DND-41 (cell line): ENCODE results near the gene PRKRA.

Experiments used
- ATAC-seq: fragments of 200-7000 bp; cut with Tn5 transposase; 3 replicates; pipeline ENCODE4 v1.9.1; 2021; ENCODE audit warnings: low read depth; ENCODE audit not compliant: insufficient read depth
- DNase-seq: peaks from one replicate; pipeline ENCODE4 v3.0.0-alpha.2; 2020
- H2AFZ ChIP-seq: 2 replicates; pipeline ENCODE4 v1.6.0; 2012; ENCODE audit warnings: low read depth, low read length
- H3K27ac ChIP-seq: 2 replicates; pipeline ENCODE4 v1.5.1; 2012; ENCODE audit warnings: low read length, inconsistent platforms
- H3K27me3 ChIP-seq: fragments of 200-600 bp; sonication (generic); 2 replicates; pipeline ENCODE4 v1.6.0; 2012; ENCODE audit warnings: low read length, mild to moderate bottlenecking, inconsistent platforms; ENCODE audit not compliant: insufficient read depth, poor library complexity
- H3K36me3 ChIP-seq: 2 replicates; pipeline ENCODE4 v1.5.1; 2012; ENCODE audit warnings: low read length, inconsistent platforms; ENCODE audit not compliant: insufficient read depth
- H3K4me1 ChIP-seq: 2 replicates; pipeline ENCODE4 v1.5.1; 2012; ENCODE audit warnings: mild to moderate bottlenecking, low read length; ENCODE audit not compliant: insufficient read depth
- H3K4me2 ChIP-seq: 2 replicates; pipeline ENCODE4 v1.6.0; 2012; ENCODE audit warnings: mild to moderate bottlenecking, moderate library complexity, low read length, inconsistent platforms; ENCODE audit not compliant: insufficient read depth
- H3K4me3 ChIP-seq, 2 experiments: fragments of 200-600 bp in 1 of 2; shearing (Covaris generic) in 1 of 2; 2 replicates each; pipeline ENCODE4 v1.5.1; 2012 to 2016; ENCODE audit warnings: inconsistent platforms in 2 of 2, low read length in 2 of 2, mild to moderate bottlenecking in 2 of 2, low read depth in 1 of 2, moderate library complexity in 1 of 2
- H3K79me2 ChIP-seq: 2 replicates; pipeline ENCODE4 v1.6.0; 2012; ENCODE audit warnings: low read length, inconsistent platforms; ENCODE audit not compliant: insufficient read depth
- H3K9ac ChIP-seq: 2 replicates; pipeline ENCODE4 v1.6.0; 2012; ENCODE audit warnings: low read depth, mild to moderate bottlenecking, inconsistent platforms, low read length, moderate library complexity
- H3K9me3 ChIP-seq: 2 replicates; pipeline ENCODE4 v1.5.1; 2012; ENCODE audit warnings: low read length, moderate library complexity, mild to moderate bottlenecking, inconsistent platforms; ENCODE audit not compliant: insufficient read depth, severe bottlenecking
- H4K20me1 ChIP-seq: 2 replicates; pipeline ENCODE4 v1.6.0; 2012; ENCODE audit warnings: low read length; ENCODE audit not compliant: insufficient read depth
- EZH2 ChIP-seq: IDR thresholded peaks from 3 replicates; pipeline ENCODE4 v1.6.1; 2012; ENCODE audit warnings: borderline replicate concordance, low read depth, mild to moderate bottlenecking, moderate library complexity, low read length, inconsistent platforms; ENCODE audit not compliant: severe bottlenecking
- TF ChIP-seq, protein P1 (sequence below): IDR thresholded peaks from 2 replicates; pipeline ENCODE4 v1.5.1; 2012; ENCODE audit warnings: borderline replicate concordance, low read length, moderate library complexity, mild to moderate bottlenecking; ENCODE audit not compliant: poor library complexity, severe bottlenecking; ENCODE audit errors: extremely low read depth

Gene PRKRA

DNA sequence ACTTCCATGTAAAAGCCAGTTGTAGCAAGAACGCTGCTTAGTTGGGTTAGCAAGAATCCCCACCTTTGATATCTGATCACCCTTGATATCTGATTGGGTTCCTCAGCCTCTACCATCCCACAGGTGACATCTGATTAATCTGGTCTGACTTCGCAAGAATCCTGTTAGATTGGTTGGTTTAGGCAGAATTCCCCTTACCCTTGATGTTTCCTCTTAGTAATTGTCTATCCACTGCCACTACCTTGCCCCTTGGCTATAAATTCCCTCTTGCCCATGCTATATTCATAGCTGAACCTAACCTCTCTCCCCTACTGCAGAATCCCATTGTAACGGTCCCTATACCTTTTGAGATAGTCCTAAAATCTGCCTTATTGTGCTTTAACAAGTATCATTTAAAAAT, 33.1 kb downstream of the PRKRA start:
- Histone ChIP-seq H3K4me3 (no peak overlapping the region), H3K27ac (no peak overlapping the region), H3K4me1 (peaks cover 21% of the 10 kb centered on the region)

DNA sequence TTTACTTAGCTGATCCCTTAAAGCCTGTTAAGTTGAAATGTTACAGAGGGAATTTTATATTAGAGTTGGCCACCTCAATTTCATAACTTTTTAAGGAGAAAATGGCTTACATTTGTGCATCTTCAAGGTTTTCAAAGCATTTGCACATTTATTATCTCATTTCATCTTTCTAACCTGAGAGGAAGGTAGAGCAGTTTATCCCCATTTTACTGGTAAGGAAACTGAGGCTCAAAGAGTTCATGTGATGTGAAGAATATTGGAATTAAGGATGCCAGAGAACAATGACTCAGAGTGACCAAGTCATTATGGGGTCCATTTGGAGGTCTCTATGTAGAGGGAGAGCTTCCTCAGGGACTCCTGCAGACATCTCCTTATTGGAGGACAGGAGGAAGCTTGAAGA, 35.0 kb downstream of the PRKRA start:
- Histone ChIP-seq H4K20me1 (no peaks in the 10 kb centered on the region), H3K36me3 (peaks cover 26% of the 10 kb centered on the region; the same call in 1 of the 2 replicates), H3K4me1 (peaks cover 25% of the 10 kb centered on the region), H3K9ac (no peak overlapping the region; the same call in 1 of the 2 replicates), H2AFZ (no peak overlapping the region), H3K9me3 (no peaks in the 10 kb centered on the region), H3K4me3 (no peak overlapping the region), H3K4me2 (peak overlapping the region; percentile 60; the same call in 1 of the 2 replicates), H3K79me2 (peaks cover 47% of the 10 kb centered on the region), H3K27ac (no peak overlapping the region), H3K27me3 (no peaks in the 10 kb centered on the region)
- DNase-seq (no peak), ATAC-seq (no peak)
- TF ChIP-seq, protein P1, sequence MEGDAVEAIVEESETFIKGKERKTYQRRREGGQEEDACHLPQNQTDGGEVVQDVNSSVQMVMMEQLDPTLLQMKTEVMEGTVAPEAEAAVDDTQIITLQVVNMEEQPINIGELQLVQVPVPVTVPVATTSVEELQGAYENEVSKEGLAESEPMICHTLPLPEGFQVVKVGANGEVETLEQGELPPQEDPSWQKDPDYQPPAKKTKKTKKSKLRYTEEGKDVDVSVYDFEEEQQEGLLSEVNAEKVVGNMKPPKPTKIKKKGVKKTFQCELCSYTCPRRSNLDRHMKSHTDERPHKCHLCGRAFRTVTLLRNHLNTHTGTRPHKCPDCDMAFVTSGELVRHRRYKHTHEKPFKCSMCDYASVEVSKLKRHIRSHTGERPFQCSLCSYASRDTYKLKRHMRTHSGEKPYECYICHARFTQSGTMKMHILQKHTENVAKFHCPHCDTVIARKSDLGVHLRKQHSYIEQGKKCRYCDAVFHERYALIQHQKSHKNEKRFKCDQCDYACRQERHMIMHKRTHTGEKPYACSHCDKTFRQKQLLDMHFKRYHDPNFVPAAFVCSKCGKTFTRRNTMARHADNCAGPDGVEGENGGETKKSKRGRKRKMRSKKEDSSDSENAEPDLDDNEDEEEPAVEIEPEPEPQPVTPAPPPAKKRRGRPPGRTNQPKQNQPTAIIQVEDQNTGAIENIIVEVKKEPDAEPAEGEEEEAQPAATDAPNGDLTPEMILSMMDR = no peak
- no peak for TF ChIP-seq EZH2

More for the DNA sequence above, 33.1 kb downstream of the PRKRA start:
- DNase-seq (no peak), ATAC-seq (no peak)
- Histone ChIP-seq H3K27me3 (no peaks in the 10 kb centered on the region), H3K79me2 (peaks cover 60% of the 10 kb centered on the region), H3K36me3 (peaks cover 44% of the 10 kb centered on the region), H3K4me2 (no peak overlapping the region), H3K9ac (no peak overlapping the region), H2AFZ (no peak overlapping the region), H4K20me1 (peaks cover 2% of the 10 kb centered on the region; the same call in 1 of the 2 replicates), H3K9me3 (no peaks in the 10 kb centered on the region)
- TF ChIP-seq EZH2 = no peak
- TF ChIP-seq, protein P1 = no peak

GRCh38 chr2:178414266-178415247, 36.4 kb downstream of the PRKRA start:
- no peaks in the 10 kb centered on the region for H4K20me1 ChIP-seq
- peak overlapping the region; percentile 78 for H2AFZ ChIP-seq
- H3K4me3 ChIP-seq = peak overlapping the region; percentile 67 to 80
- peaks cover 1% of the 10 kb centered on the region for H3K27me3 ChIP-seq
- TF ChIP-seq EZH2 = no peak
- TF ChIP-seq, protein P1 = peak; percentile 91
- peaks cover 16% of the 10 kb centered on the region; the same call in 1 of the 2 replicates for H3K36me3 ChIP-seq
- ATAC-seq (peak; percentile 78), DNase-seq (peak; percentile 91)
- H3K4me1 ChIP-seq = peaks cover 25% of the 10 kb centered on the region
- peak overlapping the region; percentile 60 for H3K4me2 ChIP-seq
- peaks cover 39% of the 10 kb centered on the region for H3K79me2 ChIP-seq
- H3K9ac ChIP-seq = peak overlapping the region; percentile 74
- peak overlapping the region; percentile 85 for H3K27ac ChIP-seq
- no peaks in the 10 kb centered on the region for H3K9me3 ChIP-seq
